ENCODE data around the gene MLN.

MLN gene

DNA sequence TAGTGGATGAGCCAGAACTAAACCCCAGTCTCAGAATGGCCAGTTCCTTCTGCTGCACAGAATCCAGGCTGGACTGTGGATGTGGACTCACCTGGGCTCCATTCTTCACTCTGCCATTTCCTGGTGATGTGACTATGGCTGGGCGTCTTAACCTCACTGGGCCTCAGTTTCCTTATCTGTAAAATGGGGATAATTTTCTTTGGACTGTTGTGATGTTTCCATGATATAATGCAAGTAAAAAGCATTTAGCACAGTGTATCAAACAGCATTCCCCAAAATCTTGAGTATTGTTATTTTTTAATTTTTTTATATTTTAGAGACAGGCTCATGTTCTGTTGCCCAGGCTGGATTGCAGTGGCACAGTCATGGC lies 51.2 kb downstream of the MLN start:
- no peak for DNase-seq

DNA sequence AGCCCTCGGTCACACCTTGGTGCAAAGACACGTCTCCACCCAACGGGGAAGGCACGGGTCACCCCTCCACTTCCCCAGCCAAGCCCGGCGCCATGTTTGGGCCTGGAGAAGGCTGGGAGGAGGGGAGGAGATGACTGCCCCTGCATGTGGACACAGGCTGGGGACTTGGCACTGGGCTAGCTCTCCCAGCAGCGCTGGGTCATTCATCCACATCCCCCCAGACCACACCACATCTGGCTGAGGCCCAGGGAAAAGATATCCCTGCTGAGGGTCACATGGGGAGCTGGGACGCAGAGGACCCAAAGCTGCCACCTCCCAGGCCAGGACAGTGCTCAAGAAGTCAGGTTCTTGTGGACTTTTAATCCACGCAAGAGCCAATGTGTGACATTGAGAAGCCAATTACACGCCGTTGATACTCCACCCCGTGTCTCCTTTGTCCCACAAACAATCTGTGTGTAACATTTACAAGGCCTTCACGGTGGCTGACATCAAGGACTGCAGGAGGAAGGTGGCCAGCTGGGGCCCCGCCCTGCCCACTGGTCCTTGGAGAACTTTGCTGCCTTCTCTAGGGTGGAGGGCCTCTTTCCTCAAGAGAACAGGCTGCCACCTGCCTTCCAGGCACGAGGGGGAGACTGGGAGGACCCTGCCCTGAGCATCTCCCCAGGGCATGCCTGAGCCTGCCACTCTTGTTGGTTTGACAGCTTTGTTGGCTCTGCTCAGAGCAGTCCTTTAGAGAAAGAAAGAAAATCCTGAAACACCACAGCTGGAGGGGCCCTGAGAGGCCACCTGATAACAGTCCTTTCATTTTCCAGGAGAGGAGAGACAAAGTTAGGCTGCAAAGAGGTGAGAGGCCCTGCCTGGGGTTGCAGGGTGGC lies 51.8 kb downstream of the MLN start:
- DNase-seq, result peak; percentile 70 to 95 (median 84)

DNA sequence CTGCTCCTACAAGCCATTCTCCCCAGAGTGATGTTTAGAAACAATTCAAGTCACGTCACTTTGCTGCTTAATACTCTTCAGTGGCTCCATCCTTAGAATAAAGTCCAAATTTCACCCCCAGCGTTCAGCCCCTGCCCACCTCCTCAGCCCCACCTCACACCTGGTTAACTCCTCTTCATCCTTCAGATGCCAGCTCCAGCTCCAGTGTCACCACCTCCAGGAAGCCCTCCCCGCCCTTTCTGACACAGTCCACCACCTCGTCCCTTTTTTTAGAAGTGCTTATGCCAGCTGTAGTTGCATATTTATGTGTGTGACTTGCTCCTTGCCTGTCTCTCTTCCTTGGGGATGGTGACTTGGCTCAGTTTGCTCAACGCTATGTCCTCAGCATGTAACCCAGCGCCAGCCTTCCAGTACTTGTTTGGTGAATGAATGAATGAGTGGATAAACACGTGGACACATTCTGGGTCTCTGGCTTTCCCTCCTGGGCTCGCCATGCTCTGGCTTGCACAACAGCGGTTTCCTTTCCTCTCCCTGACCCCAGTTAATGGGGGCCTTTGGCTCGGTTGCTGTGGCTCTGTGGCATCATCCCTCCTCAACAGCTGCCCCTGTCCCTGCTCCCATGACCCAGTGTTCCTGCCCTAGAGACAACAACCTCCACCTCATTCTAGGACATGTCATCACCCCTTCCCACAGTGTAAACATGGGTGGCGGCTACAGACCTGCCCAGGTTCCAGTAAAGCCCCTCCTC lies 53.4 kb downstream of the MLN start:
- no peak for DNase-seq

DNA sequence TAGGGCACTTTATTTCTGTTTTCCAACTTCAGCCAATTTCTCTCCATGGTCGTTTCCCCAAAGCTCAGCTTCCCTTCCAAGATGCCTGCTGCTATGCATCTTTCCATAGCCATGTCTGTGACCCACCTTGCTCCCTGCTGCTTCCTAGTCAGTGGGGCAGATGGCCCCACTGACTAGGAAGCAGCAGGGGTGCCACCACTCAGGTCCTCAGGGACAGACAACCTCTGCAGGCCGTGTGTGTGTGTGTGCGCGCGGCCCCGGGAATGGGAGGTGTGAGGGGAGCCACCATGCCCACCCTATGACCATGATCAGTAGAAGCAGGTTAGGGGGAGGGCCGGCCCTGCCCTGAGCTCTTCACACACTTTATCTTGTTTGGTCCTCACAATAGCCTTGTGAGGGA lies 54.4 kb downstream of the MLN start:
- peak in 2 of 3 experiments; percentile 10 to 23 for DNase-seq

DNA sequence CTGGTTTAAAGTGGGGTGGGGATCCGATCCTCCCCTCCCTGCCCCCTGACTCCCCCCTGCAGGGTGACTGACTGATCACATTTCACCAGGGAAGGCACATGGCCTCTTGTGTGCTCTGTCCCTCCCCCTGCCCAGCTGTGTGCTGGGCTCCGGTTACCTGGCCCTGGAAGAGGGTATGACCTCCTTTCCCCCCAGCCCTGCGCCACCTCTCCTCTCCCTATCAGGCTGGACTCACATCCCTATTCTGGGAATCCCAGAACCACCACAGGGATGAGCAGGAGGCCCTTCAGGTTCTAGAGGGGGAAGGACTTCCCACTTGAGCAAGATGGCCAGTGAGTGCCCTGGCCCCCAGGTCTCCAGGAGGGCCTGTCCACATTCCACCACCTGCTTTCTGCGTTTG lies 55.0 kb downstream of the MLN start:
- peak in 1 of 3 experiments; percentile 17 for DNase-seq

DNA sequence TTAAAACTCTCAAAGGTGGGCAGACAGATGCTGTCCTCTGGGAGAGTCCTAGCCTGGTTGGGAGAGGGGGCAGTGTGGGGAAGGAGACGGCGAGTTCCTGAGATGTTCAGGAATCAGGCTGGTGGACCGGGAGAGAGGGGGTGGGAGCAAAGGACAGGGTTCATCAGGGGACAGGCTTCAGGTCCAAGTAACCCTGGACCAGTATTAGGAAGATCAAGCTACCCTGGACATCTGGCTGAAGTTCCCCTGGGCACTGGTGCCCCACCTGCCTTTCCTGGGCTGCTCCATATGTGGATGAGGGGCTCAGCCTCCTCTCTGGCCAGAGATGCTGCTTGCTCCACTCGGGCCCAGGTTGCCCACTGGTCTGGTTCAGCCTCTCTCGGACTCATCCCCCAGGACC lies 56.0 kb downstream of the MLN start:
- no peak for DNase-seq

DNA sequence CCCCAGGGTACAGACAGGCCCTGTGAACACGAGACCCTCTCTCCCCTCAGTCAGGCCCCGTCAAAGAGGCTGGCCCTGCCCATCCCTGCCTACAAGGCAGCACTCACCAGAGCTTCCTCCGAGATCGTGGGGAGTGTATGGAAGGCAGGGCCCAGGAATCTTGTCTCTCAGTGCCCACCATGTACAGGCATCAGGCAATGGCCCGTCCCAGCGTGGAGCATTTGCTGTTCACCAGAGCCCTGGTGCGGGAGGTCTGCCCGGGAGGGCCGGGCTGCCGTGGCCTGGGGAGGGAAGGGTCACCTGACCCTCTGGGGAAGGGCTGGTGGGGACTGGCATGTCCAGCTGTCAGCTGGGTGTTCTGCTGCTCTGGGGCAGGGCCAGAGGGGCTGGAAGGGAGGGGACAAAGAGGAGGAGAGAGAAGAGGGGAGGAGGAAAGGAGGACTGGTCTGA lies 57.1 kb downstream of the MLN start, which contains the start of gene IP6K3:
IP6K3 (minus strand) TSS at position 255 of the 450 bp plus-strand sequence. CDS start 11,429 bp downstream, outside the sequence.
- DNase-seq, result no peak

DNA sequence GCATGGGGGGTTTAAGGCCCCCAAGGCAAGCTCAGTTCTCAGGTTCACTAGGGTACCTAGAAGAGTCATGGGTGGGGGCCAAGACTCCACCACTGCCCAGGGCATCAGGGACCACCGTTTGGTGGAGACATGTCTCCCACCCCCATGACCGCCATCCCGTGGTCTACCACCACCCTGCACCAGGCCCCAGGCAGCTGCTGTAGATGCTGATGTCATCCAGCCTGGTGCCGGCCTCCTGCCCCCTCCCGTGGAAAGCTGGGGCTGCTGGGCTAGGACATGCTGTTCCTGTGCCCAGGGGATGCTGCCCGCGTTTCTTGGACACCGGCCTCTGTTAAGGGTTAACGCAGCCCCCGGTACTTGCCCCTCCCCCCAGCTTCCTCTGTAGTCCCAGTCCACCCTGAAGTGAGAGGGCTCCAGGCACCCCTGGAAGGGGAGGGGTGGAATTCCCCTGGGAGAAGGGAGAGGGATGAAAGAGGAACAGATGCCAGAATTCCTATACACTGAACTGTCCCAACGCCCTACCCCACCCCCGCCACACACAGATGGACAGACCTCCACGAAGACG lies 57.7 kb downstream of the MLN start:
- no peak for DNase-seq

DNA sequence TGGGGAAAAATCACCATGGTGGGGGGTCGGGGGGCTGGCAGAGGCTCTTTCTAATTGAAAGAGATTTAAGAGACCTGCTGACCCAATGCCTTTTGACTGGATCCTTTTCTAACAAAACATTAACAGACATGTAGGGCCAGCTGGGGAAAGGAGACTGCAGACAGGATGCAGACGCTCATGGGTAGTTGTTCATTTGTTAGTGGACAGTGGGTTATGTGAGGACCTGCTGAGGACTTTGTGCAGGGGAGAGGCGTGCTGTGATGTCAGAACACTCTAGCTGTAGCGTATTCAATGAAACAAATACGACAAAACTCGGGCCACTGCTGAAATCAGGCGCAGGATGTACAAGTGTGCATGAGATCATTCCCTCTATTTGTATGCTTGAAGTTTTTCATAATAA lies 58.3 kb downstream of the MLN start:
- peak in 1 of 3 experiments; percentile 15 for DNase-seq

DNA sequence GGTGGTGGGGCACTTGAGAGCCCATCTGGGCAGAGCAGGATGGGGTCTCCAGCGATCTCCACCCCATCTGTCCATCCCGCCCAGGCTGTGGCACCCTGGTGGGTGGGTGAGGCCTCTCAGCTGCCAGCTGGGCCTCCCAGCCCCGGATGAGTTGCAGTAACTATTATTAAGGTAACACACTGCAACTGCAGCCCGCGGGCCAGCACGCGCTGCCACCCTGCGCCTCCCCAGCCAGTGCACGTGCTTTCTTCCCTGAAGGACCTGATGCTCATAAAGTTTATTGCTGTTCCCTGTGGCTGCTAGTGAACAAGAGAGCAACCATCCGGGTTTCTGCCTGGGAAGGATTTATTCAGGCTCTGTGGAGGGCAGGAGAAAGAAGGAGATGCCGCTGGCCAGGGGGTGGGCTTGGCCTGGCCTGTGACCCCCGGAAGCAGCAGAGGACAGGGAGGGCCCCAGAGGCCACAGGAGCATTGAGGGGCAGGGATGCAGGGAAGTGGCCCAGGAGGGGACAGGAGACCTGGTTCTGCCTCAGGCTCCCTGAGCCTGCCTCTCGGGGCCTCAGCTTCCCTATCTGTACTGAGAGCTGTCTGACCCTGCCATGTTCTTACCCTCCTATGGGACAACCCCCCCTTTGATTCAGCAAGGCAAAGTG lies 58.8 kb downstream of the MLN start:
- DNase-seq, result peak; percentile 52 to 74 (median 73)
